BJ (cell line): ENCODE measurements around the gene LDLRAD3. TPM values are rescaled to one million over a fixed set of nuclear protein-coding genes. Genes with fewer than 3 reads are reported as not detected.

Experiments used
- CTCF ChIA-PET: fragments of 350-600 bp; formaldehyde crosslinking; extraction: SDS; loops from one replicate; lab custom pipeline; 2021; ENCODE audit warnings: antibody characterized with exemption, inconsistent platforms; lab: Yijun Ruan, JAX
- POLR2A ChIA-PET: fragments of 300-600 bp; sonication (Branson Sonifier 250); formaldehyde crosslinking; extraction: SDS; loops from one replicate; lab custom pipeline; 2021; ENCODE audit warnings: antibody characterized with exemption; lab: Charles Lee
- DNase-seq: peaks from one replicate; pipeline ENCODE4 v3.0.0-alpha.2; 2011; ENCODE audit warnings: low read depth
- H3K27me3 ChIP-seq: 2 replicates; pipeline ENCODE4 v1.6.0; 2011; ENCODE audit warnings: low read length; ENCODE audit not compliant: control insufficient read depth, insufficient read depth
- H3K36me3 ChIP-seq: 2 replicates; pipeline ENCODE4 v1.5.1; 2011; ENCODE audit warnings: low read length; ENCODE audit not compliant: control insufficient read depth, insufficient read depth
- H3K4me3 ChIP-seq: 2 replicates; pipeline ENCODE4 v1.5.1; 2011; ENCODE audit warnings: low read depth, mild to moderate bottlenecking, control low read depth, low read length
- polyA plus RNA-seq: library from polyadenylated mRNA; depleted of rRNA; stranded (reverse); fragments of >200 nt; gene quantifications from 2 replicates; pipeline ENCODE4 v1.2.3, GENCODE V29; 2011
- TF ChIP-seq, protein P1 (sequence below): IDR thresholded peaks from 2 replicates; pipeline ENCODE4 v1.5.1; 2011; ENCODE audit warnings: low read depth, mild to moderate bottlenecking, control low read depth, inconsistent platforms, low read length, moderate library complexity; ENCODE audit not compliant: insufficient read depth

The LDLRAD3 gene
- polyA plus RNA-seq, 1 experiment: 3.5 TPM

DNA sequence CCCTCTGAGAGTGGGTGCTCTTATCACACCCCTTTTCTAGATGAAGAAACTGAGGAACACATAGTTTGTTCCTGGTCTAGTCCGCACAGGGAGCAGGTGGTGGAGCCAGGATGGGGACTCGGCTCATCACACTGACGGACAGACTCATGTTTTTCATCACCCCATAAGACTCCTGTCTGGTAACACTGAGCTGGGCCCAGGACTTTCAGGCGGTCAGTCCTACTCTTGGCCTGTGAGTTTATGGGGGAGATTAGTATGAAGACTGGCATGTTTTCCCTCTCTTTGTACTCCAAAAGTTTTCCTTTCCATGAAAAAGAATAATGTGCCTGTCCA, 160.8 kb downstream of the LDLRAD3 start:
- no peak overlapping the region for H3K4me3 ChIP-seq
- DNase-seq: no peak
- TF ChIP-seq, protein P1, sequence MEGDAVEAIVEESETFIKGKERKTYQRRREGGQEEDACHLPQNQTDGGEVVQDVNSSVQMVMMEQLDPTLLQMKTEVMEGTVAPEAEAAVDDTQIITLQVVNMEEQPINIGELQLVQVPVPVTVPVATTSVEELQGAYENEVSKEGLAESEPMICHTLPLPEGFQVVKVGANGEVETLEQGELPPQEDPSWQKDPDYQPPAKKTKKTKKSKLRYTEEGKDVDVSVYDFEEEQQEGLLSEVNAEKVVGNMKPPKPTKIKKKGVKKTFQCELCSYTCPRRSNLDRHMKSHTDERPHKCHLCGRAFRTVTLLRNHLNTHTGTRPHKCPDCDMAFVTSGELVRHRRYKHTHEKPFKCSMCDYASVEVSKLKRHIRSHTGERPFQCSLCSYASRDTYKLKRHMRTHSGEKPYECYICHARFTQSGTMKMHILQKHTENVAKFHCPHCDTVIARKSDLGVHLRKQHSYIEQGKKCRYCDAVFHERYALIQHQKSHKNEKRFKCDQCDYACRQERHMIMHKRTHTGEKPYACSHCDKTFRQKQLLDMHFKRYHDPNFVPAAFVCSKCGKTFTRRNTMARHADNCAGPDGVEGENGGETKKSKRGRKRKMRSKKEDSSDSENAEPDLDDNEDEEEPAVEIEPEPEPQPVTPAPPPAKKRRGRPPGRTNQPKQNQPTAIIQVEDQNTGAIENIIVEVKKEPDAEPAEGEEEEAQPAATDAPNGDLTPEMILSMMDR: no peak
- H3K36me3 ChIP-seq: no peaks in the 10 kb centered on the region
- H3K27me3 ChIP-seq: no peaks in the 10 kb centered on the region
- POLR2A ChIA-PET: no interaction called here
- CTCF ChIA-PET: interaction anchor here (0.8 kb wide), 1 partner anchor 19 kb away, joined by 4 read pairs; no protein-coding TSS in a partner anchor

DNA sequence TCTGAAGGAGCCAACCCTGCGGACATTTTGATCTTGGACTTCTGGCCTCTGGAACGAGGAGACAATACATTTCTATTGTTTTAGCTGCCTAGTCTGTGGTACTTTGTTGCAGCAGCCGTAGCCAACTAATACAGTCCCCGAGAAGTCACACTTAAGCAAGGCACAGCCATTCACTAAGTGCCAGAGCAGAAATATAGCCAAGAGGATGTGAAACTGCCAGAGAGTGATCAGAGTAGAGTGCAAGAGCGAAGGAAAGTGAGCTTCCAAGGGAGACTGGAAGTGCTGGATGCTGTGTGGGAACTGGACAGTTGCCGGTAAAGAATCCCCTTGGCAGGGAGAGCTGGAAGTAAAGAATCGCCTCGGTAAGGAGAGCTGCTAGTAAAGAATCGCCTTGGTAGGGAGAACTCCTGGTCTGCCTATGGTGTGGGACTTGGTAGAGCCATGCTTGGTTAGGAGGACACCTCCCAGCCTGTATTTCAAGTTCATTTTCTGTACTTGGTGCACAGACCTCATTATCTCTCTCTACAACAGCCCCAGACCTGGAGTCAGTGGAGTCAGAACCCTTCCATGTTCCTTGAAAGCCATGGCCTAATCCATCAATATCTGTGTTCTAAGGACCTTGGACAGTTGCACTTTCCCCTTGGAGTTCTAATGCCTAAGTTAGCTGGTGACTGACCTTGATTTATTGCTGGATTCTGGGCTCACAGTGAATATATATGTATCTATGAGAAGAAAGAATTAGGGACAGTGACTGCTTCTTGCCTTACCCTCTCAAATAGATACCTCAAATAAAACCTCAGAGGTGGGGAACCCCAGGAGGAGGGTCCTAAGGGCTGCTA, 162.1 kb downstream of the LDLRAD3 start:
- POLR2A ChIA-PET: no interaction called here
- CTCF ChIA-PET: no interaction called here
- Histone ChIP-seq H3K4me3 (no peak overlapping the region), H3K36me3 (no peaks in the 10 kb centered on the region), H3K27me3 (no peaks in the 10 kb centered on the region)
- TF ChIP-seq, protein P1: no peak
- no peak for DNase-seq

DNA sequence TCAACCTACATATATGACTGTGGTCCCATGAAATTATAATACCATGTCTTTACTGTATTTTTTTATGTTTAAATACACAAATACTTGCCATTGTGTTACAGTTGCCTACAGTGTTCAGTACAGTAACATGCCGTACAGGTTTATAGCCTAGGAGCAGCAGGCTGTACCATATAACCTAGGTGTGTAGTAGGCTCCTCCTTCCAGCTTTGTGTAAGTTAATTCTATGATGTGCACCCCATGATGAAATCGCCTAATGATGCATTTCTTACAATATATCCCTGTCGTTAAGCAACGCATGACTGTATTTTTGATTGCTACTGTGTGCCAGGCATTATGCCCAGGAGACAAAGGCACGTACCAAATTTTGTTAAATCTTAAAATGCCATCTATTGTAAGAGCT, 163.7 kb downstream of the LDLRAD3 start:
- CTCF ChIA-PET: interaction anchor here (0.6 kb wide), 1 partner anchor 19 kb away, joined by 3 read pairs; no protein-coding TSS in a partner anchor
- TF ChIP-seq, protein P1: no peak
- H3K27me3 ChIP-seq: no peaks in the 10 kb centered on the region

DNA sequence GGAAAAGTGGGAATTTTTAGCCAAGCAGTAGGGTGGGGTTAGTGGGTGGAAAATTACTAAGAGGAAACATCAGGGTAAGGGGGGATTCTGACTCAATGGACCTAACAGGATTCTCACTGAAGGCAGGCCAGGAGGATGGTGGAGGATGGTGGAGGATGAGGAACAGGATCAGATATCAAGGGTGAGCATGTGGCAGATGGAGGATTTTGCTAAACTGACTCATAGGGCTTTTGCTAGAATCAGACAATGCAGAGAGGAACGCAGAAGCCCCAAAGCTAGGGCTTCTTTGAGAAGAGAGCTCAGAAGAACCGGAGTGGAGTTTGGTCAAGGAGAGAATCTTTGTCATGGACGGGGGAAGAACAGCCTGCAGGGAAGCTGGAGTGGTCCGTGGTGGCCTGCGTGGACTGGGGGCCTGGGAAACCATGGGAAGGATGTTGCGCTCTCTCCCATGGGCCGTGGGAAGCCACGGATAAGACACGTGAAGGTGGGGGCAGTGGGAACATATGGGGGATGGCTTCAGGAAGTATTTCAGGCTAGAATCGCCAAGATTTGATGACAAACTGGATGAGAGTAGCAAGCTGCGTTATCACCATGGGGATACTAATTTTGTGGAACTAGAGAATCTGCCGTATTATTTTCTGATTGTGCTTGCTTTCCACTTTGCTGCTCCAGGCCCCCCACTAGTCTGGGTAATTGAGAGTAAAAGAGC, 165.2 kb downstream of the LDLRAD3 start:
- H3K27me3 ChIP-seq: no peaks in the 10 kb centered on the region
- H3K4me3 ChIP-seq: no peak overlapping the region
- POLR2A ChIA-PET: no interaction called here
- no peaks in the 10 kb centered on the region for H3K36me3 ChIP-seq
- TF ChIP-seq, protein P1: no peak
- CTCF ChIA-PET: interaction anchor here (0.7 to 1.6 kb wide), 3 partner anchors 14 to 446 kb away, joined by 3 to 4 read pairs (median 4); partner anchors contain the start of gene TRIM44
- DNase-seq: no peak

More for the DNA sequence above, 163.7 kb downstream of the LDLRAD3 start:
- POLR2A ChIA-PET: no interaction called here
- no peak for DNase-seq
- no peaks in the 10 kb centered on the region for H3K36me3 ChIP-seq
- H3K4me3 ChIP-seq: no peak overlapping the region

DNA sequence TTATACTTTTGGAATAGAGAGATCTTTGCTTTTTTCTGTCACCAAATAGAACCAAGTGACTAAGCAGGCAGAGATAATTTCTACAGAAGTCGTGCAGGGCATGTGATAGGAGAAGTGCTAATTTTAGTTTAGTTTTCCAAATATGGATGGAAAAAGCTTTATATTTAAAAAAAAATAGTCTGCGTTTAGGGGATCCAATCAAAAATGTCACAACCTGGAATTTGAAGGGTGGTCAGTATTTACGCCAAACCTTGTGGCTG, 165.7 kb downstream of the LDLRAD3 start:
- ChIA-PET POLR2A (no interaction called here), CTCF (interaction anchor here (0.7 to 1.6 kb wide), 3 partner anchors 14 to 447 kb away, joined by 3 to 4 read pairs (median 4); partner anchors contain the start of gene TRIM44)
- Histone ChIP-seq H3K4me3 (no peak overlapping the region), H3K36me3 (no peaks in the 10 kb centered on the region), H3K27me3 (no peaks in the 10 kb centered on the region)
- no peak for DNase-seq
- TF ChIP-seq, protein P1: no peak
